Activated CD4-positive, alpha-beta T cell treated with anti-CD3 and anti-CD28 coated beads, Interleukin-10, Interleukin-2, amounts not matched to agents 100 ng/mL and 50 ng/mL, durations not matched to agents 16 hours and 8 hours (primary cell): ENCODE measurements around the gene CD58.

Experiments
- DNase-seq: peaks from one replicate; pipeline ENCODE4 v3.0.0-alpha.2; 2020

The CD58 gene

GRCh38 chr1:116490588-116490987 is 80.2 kb downstream of the CD58 start:
- DNase-seq: no peak

GRCh38 chr1:116489231-116489697 is 81.6 kb downstream of the CD58 start:
- DNase-seq: peak; percentile 67

- no peak for DNase-seq
Observed at GRCh38 chr1:116488071-116488470, 82.8 kb downstream of the CD58 start.

- DNase-seq: no peak
Observed at GRCh38 chr1:116487583-116487982, 83.2 kb downstream of the CD58 start.

DNA sequence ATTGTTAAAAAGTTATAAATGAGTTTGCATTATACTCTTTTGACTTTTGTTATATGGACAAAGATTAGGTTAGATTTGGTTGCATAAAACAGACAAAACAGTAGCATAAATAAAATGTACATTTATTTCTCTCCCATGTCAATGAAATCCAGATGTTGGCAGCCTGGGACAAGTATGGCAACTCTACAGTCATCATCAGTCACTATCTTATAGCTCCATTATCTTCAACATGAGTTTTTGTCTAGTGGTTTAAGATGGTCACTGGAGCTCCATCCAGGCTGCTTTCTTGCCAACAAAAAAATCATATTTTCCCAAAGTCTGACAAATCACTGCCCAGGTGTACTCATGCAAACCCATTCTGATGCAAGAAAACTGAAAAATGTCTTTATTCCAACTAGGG is 83.8 kb downstream of the CD58 start:
- no peak for DNase-seq

GRCh38 chr1:116486424-116486823 is 84.4 kb downstream of the CD58 start:
- DNase-seq: no peak

DNA sequence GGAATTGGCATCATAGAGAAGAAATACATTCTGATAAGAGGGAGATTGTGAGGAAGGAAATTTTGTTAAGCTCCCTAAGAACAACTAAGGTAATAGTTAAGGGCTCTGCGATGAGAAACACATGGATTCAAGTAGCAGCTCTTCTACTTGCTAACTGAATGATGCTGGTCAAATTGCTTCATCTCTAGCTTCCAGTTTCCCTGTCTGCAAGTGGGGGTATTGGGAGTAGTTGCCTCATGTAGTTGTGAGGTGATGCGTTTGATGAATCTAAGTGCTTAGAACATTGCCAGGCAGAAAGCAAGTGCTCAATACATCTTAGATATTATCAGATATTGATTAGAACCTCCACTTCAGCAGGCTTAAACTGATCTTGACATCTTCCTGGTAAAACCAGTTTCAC is 84.8 kb downstream of the CD58 start:
- no peak for DNase-seq

GRCh38 chr1:116485071-116485735 is 85.6 kb downstream of the CD58 start:
- DNase-seq: peak; percentile 86

GRCh38 chr1:116483481-116484309 is 87.1 kb downstream of the CD58 start:
- no peak for DNase-seq

DNA sequence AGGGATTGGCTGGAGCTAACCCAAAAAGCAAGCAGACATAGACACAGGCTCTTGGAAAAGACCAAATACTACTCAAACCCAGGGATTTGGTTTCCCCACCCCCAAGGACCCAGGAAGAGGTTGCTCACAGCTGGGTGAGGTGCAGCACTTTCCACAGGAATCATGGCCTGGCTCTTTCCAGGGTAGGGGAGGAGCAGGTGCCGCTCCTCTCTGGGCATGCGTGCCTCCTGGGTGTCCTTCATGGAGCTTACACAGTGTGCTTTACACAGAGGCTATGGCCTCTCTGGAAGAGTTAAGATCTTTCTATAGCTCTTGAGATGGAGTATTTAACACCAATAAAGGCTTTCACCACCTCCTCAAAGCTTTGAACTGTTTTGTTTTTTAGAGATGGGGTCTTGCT is 88.3 kb downstream of the CD58 start:
- no peak for DNase-seq

DNA sequence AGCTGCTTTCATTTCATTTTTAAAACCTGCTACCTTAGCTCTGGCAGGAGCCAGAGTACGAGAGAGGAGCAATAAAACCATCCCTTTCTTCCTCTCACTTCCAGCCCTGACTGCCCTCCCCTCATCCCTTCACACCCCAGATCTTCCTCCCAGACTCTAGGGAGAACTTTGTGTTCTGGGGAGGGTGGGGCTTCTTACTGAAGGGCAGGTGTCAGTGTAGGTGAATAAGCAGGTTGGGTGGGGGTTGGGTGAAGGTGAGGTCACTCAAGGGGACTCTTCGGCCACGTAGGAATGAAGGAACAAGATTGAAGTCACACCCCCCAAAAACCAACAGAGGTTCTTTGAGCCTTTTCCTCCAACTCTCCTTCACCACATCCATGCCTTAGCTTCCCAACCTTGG is 88.9 kb downstream of the CD58 start:
- no peak for DNase-seq

DNA sequence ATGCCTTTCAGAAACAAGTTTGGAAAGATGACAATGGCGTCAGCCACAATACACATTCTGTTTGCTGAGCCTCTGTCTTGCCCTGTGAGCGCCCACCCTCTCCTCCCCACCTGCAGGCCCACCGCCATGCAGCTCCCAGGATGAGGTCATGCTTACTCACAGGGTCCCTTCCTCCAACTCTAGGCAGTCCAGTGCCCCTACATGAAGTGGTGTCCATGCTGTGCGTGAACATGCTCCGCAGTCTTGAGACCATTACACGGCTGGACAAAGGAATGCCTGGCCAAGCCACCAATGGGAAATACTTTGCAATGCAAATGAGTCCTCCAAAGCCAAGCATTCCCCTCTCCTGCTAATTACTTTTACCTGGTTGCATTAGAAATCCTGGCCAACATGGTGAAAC is 92.2 kb downstream of the CD58 start:
- no peak for DNase-seq

GRCh38 chr1:116477429-116477828 is 93.4 kb downstream of the CD58 start:
- DNase-seq: no peak

DNA sequence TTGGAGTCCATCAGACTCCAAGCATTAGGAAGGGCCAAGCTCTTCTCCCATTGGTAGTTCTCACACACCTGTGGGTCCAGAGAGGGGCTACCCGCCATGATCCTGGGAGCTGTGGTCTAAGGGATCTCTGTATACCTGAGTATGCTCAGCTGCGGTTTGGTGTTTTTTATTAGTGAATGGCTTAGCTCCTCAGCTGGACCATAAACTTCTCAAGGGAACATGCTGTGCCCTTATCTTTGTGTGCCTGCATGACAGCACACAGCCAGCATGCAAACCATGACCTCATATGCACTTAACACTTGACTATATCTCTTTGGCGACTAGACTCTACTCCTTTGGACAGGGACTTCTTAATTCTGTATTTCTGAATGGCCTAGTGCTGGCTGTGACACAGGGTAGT is 94.5 kb downstream of the CD58 start:
- DNase-seq: no peak

DNA sequence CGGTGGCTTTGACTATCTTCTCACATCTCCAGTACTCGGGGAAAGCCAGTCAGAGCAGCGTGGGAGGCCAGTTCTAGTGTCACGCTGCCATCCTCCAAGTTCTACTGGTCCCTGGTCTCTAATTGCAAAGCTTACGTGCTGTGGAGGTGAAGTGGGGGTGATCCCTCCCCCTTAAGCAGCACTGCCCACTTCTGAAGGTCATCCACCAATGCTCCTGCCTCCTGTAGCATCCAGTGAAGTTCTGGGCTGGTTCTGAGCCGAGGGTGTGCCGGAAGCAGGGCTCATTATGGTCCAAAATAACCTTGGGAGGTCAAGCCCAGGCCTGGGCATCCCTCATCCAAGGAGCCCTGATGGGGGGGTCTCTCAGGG is 95.0 kb downstream of the CD58 start:
- no peak for DNase-seq

GRCh38 chr1:116474921-116475849 is 95.6 kb downstream of the CD58 start:
- no peak for DNase-seq

- DNase-seq: no peak
Observed at GRCh38 chr1:116472431-116472961, 98.3 kb downstream of the CD58 start.

- no peak for DNase-seq
Observed at GRCh38 chr1:116471241-116471640, 99.6 kb downstream of the CD58 start.

DNA sequence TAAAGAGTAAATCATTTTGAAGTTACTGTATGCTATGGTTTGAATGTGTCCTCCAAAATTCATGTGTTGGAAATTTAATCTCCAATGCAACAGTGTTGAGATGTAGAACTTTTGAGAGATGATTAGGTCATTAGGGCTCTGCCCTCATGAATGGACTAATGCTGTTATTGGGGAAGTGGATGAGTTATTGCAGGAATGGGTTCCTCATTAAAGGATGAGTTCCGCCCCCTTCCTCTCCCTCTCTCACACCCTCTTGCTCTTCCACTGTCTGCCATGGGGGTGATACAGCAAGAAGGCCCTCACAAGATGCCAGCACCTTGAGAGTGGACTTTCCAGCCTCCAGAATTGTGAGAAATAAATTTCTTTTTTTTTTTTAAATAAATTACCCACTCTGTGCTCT is 100.2 kb downstream of the CD58 start:
- no peak for DNase-seq

DNA sequence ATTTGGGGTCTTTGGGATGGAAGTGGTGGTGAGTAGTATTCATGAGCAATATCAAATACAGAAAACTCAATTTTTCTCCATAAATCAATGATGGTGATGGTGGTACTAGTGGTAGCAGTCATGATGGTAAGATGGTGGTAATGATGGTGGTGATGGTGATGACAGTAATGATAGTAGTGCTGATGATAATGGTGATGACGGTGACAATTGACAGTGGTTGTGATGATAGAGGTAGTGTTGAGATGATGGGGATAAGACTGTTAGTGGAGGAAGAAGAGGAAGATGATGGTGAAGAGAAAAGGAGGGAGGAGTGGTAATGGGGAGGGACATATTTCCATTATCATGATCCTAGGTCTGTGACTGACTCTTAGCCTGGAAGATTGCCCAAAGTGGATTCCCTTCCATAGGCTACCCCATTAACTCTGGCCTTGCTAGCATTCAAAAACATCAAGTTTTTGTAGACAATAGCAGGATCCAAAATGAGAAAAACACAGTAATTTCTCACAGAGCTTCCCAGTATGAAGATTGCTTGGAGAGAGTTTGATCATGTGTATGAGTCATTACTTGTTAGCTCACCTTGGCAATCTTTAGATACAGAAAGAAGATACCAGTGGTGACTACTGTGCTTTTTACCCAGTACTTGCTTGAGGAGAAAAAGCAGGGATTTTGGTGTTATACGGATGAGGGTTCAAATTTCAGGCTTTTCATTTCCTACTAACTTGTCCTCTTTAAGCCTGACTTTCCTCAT is 103.8 kb downstream of the CD58 start:
- no peak for DNase-seq

GRCh38 chr1:116465845-116466685 is 104.8 kb downstream of the CD58 start:
- no peak for DNase-seq
